K562 (cell line): ENCODE results near the gene ZNF761. TPM values are rescaled to one million over a fixed set of nuclear protein-coding genes. Genes with fewer than 3 reads are reported as not detected.

Experiments
- ARID2 ChIP-seq: fragments of 450-650 bp; IDR thresholded peaks from 2 replicates; pipeline ENCODE4 v1.6.1; 2017; ENCODE audit warnings: antibody characterized with exemption, mild to moderate bottlenecking
- E4F1 ChIP-seq: fragments of 250-450 bp; sonication (Bioruptor Pico); IDR thresholded peaks from 2 replicates; pipeline ENCODE4 v1.5.0; 2021; ENCODE audit warnings: mild to moderate bottlenecking, borderline replicate concordance
- ELK3 ChIP-seq: fragments of 450-650 bp; formaldehyde crosslinking; IDR thresholded peaks from 2 replicates; pipeline ENCODE4 v1.4.0; 2020; ENCODE audit warnings: mild to moderate bottlenecking
- FOXP1 ChIP-seq: sonication (generic); formaldehyde crosslinking; IDR thresholded peaks from 2 replicates; pipeline ENCODE4 v1.8.0; 2022; ENCODE audit warnings: mild to moderate bottlenecking, missing genetic modification reagents
- GATAD2A ChIP-seq: fragments of 450-650 bp; IDR thresholded peaks from 2 replicates; pipeline ENCODE4 v1.6.1; 2017
- KHSRP ChIP-seq: fragments of 450-650 bp; IDR thresholded peaks from 2 replicates; pipeline ENCODE4 v1.6.1; 2017
- NELFE ChIP-seq: IDR thresholded peaks from 2 replicates; pipeline ENCODE4 v1.6.1; 2011; ENCODE audit warnings: mild to moderate bottlenecking; ENCODE audit not compliant: insufficient read depth, insufficient read length
- PTBP1 ChIP-seq: fragments of 200-400 bp; formaldehyde crosslinking; IDR thresholded peaks from 2 replicates; pipeline ENCODE4 v1.6.1; 2017; ENCODE audit warnings: low read depth, low read length
- RFX7 ChIP-seq: fragments of 250-450 bp; sonication (Bioruptor Pico); IDR thresholded peaks from 2 replicates; pipeline ENCODE4 v1.5.1; 2021; ENCODE audit warnings: mild to moderate bottlenecking
- SP2 ChIP-seq: IDR thresholded peaks from 2 replicates; pipeline ENCODE4 v1.6.1; 2011; ENCODE audit warnings: mild to moderate bottlenecking, low read depth, low read length, moderate library complexity; ENCODE audit not compliant: poor library complexity, severe bottlenecking; ENCODE audit errors: extremely low read depth
- XRCC4 ChIP-seq: IDR thresholded peaks from one replicate; pipeline ENCODE4 v1.6.1; 2011; ENCODE audit not compliant: insufficient read depth, insufficient read length; ENCODE audit errors: extremely low read depth
- XRCC5 ChIP-seq: fragments of 200-400 bp; formaldehyde crosslinking; IDR thresholded peaks from 2 replicates; pipeline ENCODE4 v1.6.1; 2017; ENCODE audit warnings: low read depth, mild to moderate bottlenecking, low read length
- ZNF324 ChIP-seq: fragments of 250-450 bp; sonication (Bioruptor Pico); IDR thresholded peaks from 2 replicates; pipeline ENCODE4 v1.4.0; 2020; ENCODE audit warnings: mild to moderate bottlenecking
- ZNF395 ChIP-seq: fragments of 200-800 bp; sonication (Bioruptor generic); IDR thresholded peaks from 2 replicates; pipeline ENCODE4 v1.6.1; 2017; ENCODE audit warnings: missing genetic modification characterization, missing compliant biosample characterization
- ZNF717 ChIP-seq: fragments of 250-450 bp; sonication (Bioruptor Pico); IDR thresholded peaks from 2 replicates; pipeline ENCODE4 v1.5.0; 2021
- ZSCAN29 ChIP-seq: fragments of 450-650 bp; IDR thresholded peaks from 2 replicates; pipeline ENCODE4 v1.6.1; 2017
- polyA plus RNA-seq, 8 experiments: library from polyadenylated mRNA; depleted of rRNA in 4 of 8; stranded (reverse) in 5 of 8; unstranded in 3 of 8; fragments of >200 nt; fragmentation: Nextera tagmentation in 2 of 8; fragmentation: Illumina TruSeq in 1 of 8; extraction: Ambion mirVana in 2 of 8; extraction: Trizol in 1 of 8; gene quantifications; 2 replicates each; pipeline versions ENCODE4 v1.2.1 to v1.2.3, GENCODE V29; 2011 to 2014; ENCODE audit warnings: inconsistent platforms in 1 of 8, missing spikeins in 1 of 8
- total RNA-seq, 7 experiments: library from RNA; depleted of rRNA in 6 of 7; stranded (reverse); fragments of >200 nt in 6 of 7; fragmentation: Illumina TruSeq in 2 of 7; extraction: Trizol in 2 of 7; gene quantifications; 2 replicates each; pipeline versions ENCODE4 v1.2.1 to v1.2.3, GENCODE V29; 2011 to 2021; ENCODE audit warnings: low replicate concordance in 1 of 7
- TF ChIP-seq, protein P1 (sequence below): fragments of 450-650 bp; IDR thresholded peaks from 2 replicates; pipeline ENCODE4 v1.6.1; 2018; ENCODE audit warnings: mild to moderate bottlenecking, low read depth; ENCODE audit not compliant: partially characterized antibody
- TF ChIP-seq, protein P2 (sequence below): conservative IDR thresholded peaks from 2 replicates; pipeline ENCODE4 v1.6.1; 2011; ENCODE audit warnings: low read depth, mild to moderate bottlenecking, low read length; ENCODE audit not compliant: control insufficient read depth

ZNF761 gene
- total and polyA plus RNA-seq, 9 of the 15 experiments (the other 6 are each of a cell fraction or from before 2014, with no cell fraction given), result 10.3 to 30.2 (median 17.0) TPM

- TF ChIP-seq ZNF395 (CRISPR knock-in tag), result no peak
- TF ChIP-seq ZNF717 (CRISPR knock-in tag), result no peak
- no peak for TF ChIP-seq RFX7 (CRISPR knock-in tag)
- TF ChIP-seq KHSRP, result no peak
- TF ChIP-seq SP2, result no peak
- TF ChIP-seq PTBP1, result no peak
- TF ChIP-seq, protein P1, sequence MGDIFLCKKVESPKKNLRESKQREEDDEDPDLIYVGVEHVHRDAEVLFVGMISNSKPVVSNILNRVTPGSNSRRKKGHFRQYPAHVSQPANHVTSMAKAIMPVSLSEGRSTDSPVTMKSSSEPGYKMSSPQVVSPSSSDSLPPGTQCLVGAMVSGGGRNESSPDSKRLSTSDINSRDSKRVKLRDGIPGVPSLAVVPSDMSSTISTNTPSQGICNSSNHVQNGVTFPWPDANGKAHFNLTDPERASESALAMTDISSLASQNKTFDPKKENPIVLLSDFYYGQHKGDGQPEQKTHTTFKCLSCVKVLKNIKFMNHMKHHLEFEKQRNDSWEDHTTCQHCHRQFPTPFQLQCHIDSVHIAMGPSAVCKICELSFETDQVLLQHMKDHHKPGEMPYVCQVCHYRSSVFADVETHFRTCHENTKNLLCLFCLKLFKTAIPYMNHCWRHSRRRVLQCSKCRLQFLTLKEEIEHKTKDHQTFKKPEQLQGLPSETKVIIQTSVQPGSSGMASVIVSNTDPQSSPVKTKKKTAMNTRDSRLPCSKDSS, result no peak
- no peak for TF ChIP-seq ZNF324
- TF ChIP-seq ELK3 (CRISPR knock-in tag), result no peak
- no peak for TF ChIP-seq XRCC5
- TF ChIP-seq NELFE, result no peak
- TF ChIP-seq FOXP1 (CRISPR knock-in tag), result no peak
- TF ChIP-seq, protein P2, sequence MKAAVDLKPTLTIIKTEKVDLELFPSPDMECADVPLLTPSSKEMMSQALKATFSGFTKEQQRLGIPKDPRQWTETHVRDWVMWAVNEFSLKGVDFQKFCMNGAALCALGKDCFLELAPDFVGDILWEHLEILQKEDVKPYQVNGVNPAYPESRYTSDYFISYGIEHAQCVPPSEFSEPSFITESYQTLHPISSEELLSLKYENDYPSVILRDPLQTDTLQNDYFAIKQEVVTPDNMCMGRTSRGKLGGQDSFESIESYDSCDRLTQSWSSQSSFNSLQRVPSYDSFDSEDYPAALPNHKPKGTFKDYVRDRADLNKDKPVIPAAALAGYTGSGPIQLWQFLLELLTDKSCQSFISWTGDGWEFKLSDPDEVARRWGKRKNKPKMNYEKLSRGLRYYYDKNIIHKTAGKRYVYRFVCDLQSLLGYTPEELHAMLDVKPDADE, result no peak
- no peak for TF ChIP-seq E4F1 (CRISPR knock-in tag)
- TF ChIP-seq XRCC4, result no peak
- TF ChIP-seq GATAD2A, result no peak
- TF ChIP-seq ARID2, result no peak
- no peak for TF ChIP-seq ZSCAN29
These were observed 36.6 kb upstream of the ZNF761 start, which contains the start of gene ZNF765 (continued) for GRCh38 chr19:53394974-53395839.
